GM21723 (cell line): ENCODE measurements around the gene AMBP.

Experiments
- ATAC-seq: cut with Tn5 transposase; IDR thresholded peaks from one replicate; pipeline ENCODE4 v1.9.1; 2021; ENCODE audit warnings: mild to moderate bottlenecking, moderate library complexity; ENCODE audit not compliant: unreplicated experiment

AMBP gene

GRCh38 chr9:114076237-114077161 lies 1.6 kb downstream of the AMBP start:
- no peak for ATAC-seq

GRCh38 chr9:114075602-114076001 lies 2.5 kb downstream of the AMBP start:
- no peak for ATAC-seq

GRCh38 chr9:114072184-114073140 lies 5.6 kb downstream of the AMBP start:
- ATAC-seq, result no peak

GRCh38 chr9:114071197-114071795 lies 6.8 kb downstream of the AMBP start:
- no peak for ATAC-seq

GRCh38 chr9:114070188-114071103 lies 7.7 kb downstream of the AMBP start:
- ATAC-seq, result no peak

GRCh38 chr9:114069476-114070187 lies 8.5 kb downstream of the AMBP start:
- ATAC-seq, result no peak

- ATAC-seq, result no peak
Observed at GRCh38 chr9:114065304-114065703, 12.8 kb downstream of the AMBP start.

- ATAC-seq, result no peak
Observed at GRCh38 chr9:114061830-114062474, 16.1 kb downstream of the AMBP start.

GRCh38 chr9:114061292-114061691 lies 16.8 kb downstream of the AMBP start:
- ATAC-seq, result no peak

- ATAC-seq, result no peak
Observed at GRCh38 chr9:114060711-114061110, 17.4 kb downstream of the AMBP start.

GRCh38 chr9:114060070-114060469 lies 18.0 kb downstream of the AMBP start:
- no peak for ATAC-seq

- no peak for ATAC-seq
Observed at GRCh38 chr9:114059047-114059803, 18.9 kb downstream of the AMBP start.

- no peak for ATAC-seq
Observed at GRCh38 chr9:114058688-114059046, 19.4 kb downstream of the AMBP start.

- ATAC-seq, result no peak
Observed at GRCh38 chr9:114057161-114057885, 20.8 kb downstream of the AMBP start.

- no peak for ATAC-seq
Observed at GRCh38 chr9:114056527-114056926, 21.6 kb downstream of the AMBP start.

- no peak for ATAC-seq
Observed at GRCh38 chr9:114055894-114056293, 22.2 kb downstream of the AMBP start.

- ATAC-seq, result no peak
Observed at GRCh38 chr9:114055061-114055460, 23.0 kb downstream of the AMBP start.
